Stimulated activated CD4-positive, alpha-beta T cell treated with anti-CD3 and anti-CD28 coated beads, Interleukin-15, amount 100 ng/mL, for 1 hour (primary cell): Measurements from ENCODE around the gene ERP27.

Source experiments
- DNase-seq, 2 donors: peaks; one replicate each; pipeline ENCODE4 v3.0.0-alpha.2; 2020; ENCODE audit warnings: low read depth in 1 of 2, low spot score in 1 of 2

The ERP27 gene

GRCh38 chr12:14937014-14937413, 1.3 kb downstream of the ERP27 start:
- no peak for DNase-seq

DNA sequence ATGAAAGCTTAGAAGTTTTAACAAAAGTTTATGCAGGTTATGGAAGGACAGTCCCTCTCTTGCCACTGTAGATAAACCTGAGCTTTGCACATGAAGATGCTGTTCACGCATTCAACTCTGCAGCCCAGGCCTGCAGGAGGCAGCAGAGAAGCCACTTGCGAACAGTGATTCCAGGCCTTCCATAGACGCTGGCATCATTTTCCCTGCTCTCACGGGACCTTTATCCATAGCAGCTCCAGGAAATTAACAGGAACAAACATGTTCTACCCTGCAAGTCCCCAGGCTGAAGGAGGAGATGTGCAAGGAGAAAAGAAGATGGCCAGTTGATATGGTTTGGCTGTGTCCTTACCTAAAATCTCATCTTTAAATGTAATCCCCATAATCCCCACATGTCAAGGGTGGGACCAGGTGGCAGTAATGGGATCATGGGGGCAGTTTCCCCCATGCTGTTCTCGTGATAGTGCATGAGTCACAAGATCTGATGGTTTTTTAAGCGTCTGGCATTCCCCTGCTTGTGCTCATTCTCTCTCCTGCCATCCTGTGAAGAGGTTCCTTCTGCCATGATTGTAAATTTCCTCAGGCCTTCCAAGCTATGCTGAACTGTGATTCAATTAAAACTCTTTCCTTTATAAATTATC, 2.0 kb downstream of the ERP27 start:
- DNase-seq, result no peak

DNA sequence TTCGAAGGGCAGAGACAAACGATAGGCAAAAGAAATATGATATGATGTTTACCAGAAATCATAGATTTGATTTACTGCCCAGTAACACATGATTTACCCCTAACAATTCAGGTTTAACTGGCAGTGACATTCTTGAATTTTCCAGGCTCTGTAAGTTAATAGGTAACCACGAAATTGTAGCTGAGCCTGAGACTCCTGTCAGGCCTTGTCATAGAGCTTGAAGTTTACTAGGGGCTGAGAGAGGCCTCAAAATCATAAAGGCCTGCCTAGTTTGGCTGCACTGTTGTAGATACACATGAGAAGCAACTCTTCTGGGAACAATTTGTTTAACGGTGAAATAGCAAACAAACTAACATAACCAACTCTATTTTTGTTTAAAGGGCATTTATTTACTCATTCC, 3.3 kb downstream of the ERP27 start:
- no peak for DNase-seq

DNA sequence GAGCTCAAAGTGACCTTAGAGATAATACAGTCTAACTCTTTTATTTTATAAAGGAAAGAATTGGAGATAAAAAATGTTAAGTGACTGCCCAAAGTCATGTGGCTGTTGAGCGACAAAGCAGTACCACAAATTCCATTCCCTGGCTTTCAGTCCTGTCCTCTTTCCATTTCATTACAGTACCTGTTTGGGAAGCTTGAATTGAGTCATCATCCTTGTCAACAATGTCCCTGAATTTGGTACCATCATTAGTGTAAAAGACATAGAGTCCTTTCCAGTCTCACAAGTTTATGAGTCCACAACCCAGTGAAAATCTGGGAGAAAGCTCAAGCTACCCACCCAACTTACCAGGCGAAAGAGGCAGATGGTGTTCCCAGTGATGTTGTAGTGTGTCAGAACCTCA, 3.8 kb downstream of the ERP27 start:
- DNase-seq, result no peak

- DNase-seq, result no peak
Measured at GRCh38 chr12:14931791-14932560, 6.4 kb downstream of the ERP27 start.

GRCh38 chr12:14931359-14931758, 7.0 kb downstream of the ERP27 start:
- no peak for DNase-seq

- no peak for DNase-seq
Measured at GRCh38 chr12:14930299-14930698, 8.0 kb downstream of the ERP27 start.

GRCh38 chr12:14928931-14929330, 9.4 kb downstream of the ERP27 start:
- no peak for DNase-seq

GRCh38 chr12:14927267-14927666, 11.1 kb downstream of the ERP27 start:
- no peak for DNase-seq

GRCh38 chr12:14924541-14924940, 13.8 kb downstream of the ERP27 start:
- no peak for DNase-seq

DNA sequence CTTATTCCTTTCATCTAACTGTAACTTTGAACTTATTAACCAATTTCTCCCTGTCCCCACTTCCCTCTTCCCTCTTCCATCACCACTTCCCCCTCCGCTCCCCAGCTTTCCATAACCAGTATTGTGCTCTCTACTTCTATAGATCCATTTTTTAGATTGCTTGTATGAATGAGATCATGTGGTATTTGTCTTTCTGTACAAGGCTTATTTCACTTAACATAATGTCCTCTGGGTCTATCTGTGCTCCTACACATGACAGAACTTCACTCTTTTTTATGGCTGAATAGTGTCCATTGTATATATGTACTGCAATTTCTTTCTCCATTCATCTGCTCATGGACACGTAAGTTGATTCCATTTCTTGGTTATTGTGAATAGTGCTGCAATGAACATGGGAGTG, 14.4 kb downstream of the ERP27 start:
- DNase-seq, result no peak

DNA sequence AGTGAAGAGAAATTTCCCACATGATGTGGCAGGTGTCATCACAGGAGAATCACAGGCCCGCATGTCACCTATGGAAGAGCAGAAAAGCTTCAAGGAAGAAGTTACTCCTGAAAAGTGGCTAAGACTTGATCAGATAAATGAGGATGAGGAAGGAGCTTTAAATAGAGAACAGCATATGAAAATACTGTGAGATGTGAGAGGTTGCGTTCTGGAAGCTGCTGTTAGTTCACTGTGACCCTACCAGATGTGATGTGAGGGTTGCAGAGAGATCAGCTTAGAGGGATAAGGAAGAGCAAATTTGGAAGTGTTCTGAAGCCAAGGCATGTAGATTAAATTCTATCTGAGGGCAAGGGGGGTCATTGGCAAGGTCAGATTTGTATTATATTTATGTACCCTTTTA, 17.1 kb downstream of the ERP27 start:
- no peak for DNase-seq

DNA sequence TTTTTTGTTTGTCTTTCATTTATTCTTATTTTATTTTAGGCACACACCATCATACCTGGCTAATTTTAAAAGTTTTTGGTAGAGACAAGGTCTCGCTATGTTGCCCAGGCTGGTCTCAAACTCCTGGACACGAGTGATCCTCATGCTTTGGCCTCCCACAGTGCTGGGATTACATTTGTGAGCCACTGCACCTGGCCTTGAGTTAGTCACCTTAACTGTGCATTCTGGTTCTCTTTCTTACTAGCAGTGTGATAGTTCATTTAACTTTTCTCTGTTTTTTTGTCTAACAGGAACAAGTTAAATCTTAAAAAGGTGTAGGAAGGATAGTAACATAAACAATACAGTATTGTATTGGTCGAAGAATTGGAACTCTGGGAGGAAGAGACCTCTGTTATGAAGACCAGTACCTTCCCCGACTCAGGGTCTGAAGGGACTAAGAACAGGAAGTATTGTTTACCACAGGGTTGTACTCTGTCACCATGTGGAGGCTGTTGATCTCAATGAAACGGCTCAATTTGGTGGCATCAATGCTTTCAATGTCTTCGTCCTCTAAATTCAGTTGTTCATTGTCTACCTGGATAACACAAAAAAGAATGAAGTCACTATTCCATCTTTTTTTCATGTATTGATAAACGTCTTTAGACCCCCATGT, 17.7 kb downstream of the ERP27 start:
- no peak for DNase-seq

- no peak for DNase-seq
Measured at GRCh38 chr12:14919455-14919854, 18.9 kb downstream of the ERP27 start.

GRCh38 chr12:14915736-14916135, 22.6 kb downstream of the ERP27 start:
- DNase-seq, result no peak

DNA sequence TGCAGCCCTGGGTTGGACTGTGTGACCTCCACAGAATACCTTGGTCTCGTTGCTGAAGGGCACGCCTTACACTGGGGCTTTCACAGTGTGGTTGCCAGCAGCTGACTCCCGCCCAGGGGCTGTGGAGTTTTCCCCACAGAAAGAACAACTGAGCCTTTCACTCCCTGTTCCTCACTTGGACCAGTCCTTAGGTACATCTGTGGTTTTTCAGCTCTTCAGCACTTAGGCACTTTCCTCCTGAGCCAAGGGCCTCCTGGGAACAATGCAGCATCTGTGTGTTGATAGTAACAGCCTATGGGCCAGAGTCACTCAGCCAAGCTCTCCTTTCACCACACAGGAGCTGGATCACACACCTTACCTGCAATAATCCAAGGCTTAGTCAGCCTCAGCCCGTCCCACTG, 25.0 kb downstream of the ERP27 start:
- no peak for DNase-seq

- DNase-seq, result no peak
Measured at GRCh38 chr12:14911131-14911530, 27.2 kb downstream of the ERP27 start.

GRCh38 chr12:14910090-14910915, 28.0 kb downstream of the ERP27 start:
- DNase-seq, result no peak

DNA sequence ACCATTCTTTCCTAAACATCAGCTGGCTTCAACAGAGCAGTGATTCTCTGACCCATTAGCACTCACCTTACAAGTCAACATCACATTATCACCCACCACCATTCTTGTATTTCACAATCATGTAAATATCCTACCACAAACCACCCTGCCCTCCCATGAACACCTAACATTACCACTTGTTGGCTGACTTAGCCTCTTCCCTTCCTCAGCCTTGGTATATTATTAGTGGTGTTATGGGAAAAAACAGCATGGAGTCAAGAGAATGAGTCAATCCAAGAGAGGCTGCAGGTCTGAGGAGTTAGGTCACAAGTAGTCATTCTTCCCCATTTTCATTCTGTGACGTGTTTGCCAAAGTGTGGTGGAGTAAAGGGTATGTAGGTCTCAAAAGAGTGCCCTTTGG, 30.4 kb downstream of the ERP27 start:
- no peak for DNase-seq

DNA sequence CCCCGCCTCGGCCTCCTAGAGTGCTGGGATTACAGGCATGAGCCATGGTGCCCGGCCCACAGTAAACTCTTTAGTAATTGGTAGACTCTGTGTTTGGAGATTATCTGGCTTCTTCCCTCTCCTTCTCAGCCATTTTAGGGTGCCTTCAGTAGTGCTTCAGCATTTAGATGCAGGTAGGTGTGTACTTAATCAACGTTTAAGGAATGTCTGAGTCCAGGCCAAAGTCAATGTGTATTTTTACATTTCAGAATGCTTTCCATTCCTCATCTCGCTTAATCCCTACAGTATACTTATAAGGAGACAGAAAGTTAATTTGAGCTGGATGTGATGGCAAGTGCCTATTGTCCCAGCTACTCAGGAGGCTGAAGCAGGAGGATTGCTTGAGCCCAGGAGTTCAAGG, 32.2 kb downstream of the ERP27 start:
- no peak for DNase-seq

DNA sequence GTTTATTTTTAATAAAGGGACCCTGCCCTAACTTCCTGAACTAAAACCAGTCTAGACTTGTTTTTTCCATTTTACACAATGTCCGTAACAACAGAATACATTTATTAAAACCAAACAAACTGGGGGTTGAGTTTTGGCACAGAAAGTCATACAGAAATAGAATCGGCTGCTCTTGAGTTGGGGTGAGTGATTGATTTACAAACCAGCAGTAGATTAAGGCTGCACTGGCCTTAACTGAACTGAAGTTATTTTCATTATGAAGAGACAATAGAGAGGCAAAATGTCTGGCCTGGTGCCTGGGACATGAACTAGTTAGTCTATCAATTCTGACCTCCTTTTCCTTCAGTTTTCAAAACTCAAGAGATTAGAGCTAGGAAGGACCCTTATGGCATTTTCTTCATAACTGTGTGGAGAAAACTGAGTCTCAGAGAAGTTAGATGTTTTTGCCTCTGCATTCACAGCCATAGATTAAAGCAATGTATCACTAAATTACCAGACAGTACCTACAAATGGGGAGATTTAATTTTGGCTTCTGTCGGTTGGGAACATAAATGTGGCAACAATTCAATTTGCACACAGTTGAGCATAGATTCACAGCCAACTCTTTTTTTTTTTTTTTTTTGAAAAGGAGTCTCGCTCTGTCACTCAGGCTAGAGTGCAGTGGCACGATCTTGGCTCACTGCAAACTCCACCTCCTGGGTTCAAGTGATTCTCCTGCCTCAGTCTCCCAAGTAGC, 32.9 kb downstream of the ERP27 start:
- DNase-seq, result no peak
